Measurements from ENCODE around the gene C17orf58.

DNA sequence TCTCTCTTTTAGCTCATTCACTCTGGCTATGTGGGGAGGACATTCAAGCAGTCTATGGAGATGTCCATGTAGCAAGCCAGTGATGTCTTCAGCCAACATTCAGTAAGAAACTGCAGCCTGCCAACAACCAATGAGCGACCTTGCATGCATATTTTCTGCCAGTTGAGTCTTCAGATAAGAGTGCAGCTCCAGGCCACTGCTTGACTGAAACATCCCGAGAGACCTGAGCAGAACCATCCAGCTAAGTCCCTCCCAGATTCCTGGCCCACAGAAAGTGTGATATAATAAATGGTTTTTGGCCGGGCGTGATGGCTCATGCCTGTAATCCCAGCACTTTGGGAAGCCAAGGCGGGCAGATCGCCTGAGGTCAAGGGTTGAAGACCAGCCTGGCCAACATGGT, 10.5 kb upstream of the C17orf58 start:
- TF ChIP-seq, protein P1, sequence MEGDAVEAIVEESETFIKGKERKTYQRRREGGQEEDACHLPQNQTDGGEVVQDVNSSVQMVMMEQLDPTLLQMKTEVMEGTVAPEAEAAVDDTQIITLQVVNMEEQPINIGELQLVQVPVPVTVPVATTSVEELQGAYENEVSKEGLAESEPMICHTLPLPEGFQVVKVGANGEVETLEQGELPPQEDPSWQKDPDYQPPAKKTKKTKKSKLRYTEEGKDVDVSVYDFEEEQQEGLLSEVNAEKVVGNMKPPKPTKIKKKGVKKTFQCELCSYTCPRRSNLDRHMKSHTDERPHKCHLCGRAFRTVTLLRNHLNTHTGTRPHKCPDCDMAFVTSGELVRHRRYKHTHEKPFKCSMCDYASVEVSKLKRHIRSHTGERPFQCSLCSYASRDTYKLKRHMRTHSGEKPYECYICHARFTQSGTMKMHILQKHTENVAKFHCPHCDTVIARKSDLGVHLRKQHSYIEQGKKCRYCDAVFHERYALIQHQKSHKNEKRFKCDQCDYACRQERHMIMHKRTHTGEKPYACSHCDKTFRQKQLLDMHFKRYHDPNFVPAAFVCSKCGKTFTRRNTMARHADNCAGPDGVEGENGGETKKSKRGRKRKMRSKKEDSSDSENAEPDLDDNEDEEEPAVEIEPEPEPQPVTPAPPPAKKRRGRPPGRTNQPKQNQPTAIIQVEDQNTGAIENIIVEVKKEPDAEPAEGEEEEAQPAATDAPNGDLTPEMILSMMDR (IDR thresholded peaks at IDR 0.05) = no peak
- no peak for TF ChIP-seq ZFX (IDR thresholded peaks at IDR 0.05; ENCODE audit: borderline replicate concordance)

All from 22Rv1 (cell line).